ENCODE results near the gene MADD. TPM values are rescaled to one million over a fixed set of nuclear protein-coding genes. Genes with fewer than 3 reads are reported as not detected.

The MADD gene
- polyA plus RNA-seq, 1 donor = 49.8 TPM

GRCh38 chr11:47349521-47350095 is 79.7 kb downstream of the MADD start:
- no peaks in the 10 kb centered on the region for H3K27me3 ChIP-seq (ENCODE audit: control insufficient read depth, insufficient read depth, low read length)
- H3K9me3 ChIP-seq (ENCODE audit: control insufficient read depth, low read depth, low read length) = no peaks in the 10 kb centered on the region
- no peak for DNase-seq
- no peak overlapping the region for H3K27ac ChIP-seq (ENCODE audit: low read length)
- no peak overlapping the region for H3K4me3 ChIP-seq (ENCODE audit: low read length)
- WGBS (ENCODE audit: insufficient coverage, low lambda C conversion rate) = no CpG with 5 or more reads among the region's 23 CpGs
- H3K4me1 ChIP-seq (ENCODE audit: control insufficient read depth, insufficient read depth, low read length) = no peaks in the 10 kb centered on the region
- no peaks in the 10 kb centered on the region for H3K36me3 ChIP-seq (ENCODE audit: control insufficient read depth, insufficient read depth, low read length)

DNA sequence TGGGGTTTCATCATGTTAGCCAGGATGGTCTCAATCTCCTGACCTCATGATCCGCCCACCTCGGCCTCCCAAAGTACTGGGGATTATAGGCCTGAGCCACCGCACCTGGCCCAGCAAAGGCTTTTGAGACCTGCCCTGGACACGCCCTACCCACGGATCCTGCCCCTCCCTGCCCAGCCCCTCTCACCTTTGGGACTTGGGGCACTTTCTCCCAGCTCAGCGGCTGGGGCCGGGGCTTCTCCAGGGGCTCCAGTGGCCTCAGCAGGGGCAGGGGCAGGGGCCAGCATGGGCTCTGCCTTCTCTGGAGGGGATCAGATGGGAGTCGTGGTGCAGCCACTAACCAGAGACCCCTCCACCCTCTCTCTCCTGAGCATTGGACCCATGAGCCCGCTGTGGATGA is 80.4 kb downstream of the MADD start:
- H3K36me3 ChIP-seq (ENCODE audit: control insufficient read depth, insufficient read depth, low read length) = no peaks in the 10 kb centered on the region
- H3K27ac ChIP-seq (ENCODE audit: low read length) = no peak overlapping the region
- no peaks in the 10 kb centered on the region for H3K9me3 ChIP-seq (ENCODE audit: control insufficient read depth, low read depth, low read length)
- no CpG with 5 or more reads among the region's 9 CpGs for WGBS (ENCODE audit: insufficient coverage, low lambda C conversion rate)
- no peaks in the 10 kb centered on the region for H3K4me1 ChIP-seq (ENCODE audit: control insufficient read depth, insufficient read depth, low read length)
- H3K27me3 ChIP-seq (ENCODE audit: control insufficient read depth, insufficient read depth, low read length) = no peaks in the 10 kb centered on the region
- DNase-seq = no peak
- no peak overlapping the region for H3K4me3 ChIP-seq (ENCODE audit: low read length)

DNA sequence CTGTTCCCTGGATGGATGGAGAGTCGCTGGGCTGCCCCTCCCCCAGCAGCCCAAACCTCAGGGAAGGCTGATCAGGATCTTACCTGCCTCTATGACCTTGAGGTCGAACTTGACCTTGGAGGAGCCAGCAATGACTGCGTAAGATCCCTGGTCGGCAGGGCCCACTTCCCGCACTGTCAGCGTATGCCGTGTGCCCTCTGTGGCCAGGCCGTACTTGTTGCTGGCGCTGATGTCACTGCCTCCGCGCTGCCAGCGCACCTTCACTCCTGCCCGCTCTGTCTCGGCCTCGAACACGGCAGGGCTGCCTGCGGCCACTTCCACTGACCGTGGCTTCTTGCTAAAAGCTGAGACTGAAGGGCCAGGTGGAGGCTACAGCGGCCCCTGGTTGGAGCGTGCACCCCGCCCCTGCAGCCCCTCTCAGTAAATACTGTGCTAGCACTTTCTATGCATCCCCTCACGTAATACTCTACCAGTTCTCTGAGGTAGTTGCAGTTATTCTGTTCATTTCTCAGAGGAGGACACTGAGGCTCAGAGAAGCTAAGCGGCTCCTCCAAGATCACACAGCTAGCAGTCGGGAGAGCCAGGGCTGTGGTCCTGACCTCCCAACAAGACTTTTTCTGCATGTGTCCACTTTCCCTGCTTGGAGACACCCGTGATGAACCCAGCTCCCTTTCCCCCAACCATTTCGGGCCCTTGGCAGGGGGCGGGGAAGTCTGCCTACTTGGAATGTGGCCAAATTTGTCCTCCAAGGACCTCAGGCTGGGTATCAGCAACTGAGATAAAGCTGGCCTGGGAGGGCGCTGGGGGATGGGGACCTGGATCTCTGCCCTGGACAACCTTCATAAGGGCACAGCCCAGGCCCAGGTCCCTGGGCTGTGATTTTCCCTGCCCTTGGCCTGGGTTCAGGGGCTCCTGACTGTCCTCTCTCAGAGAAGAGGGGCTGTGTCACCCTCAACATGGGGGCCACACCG is 81.5 kb downstream of the MADD start:
- Histone ChIP-seq H3K27ac (ENCODE audit: low read length) (no peak overlapping the region), H3K9me3 (ENCODE audit: control insufficient read depth, low read depth, low read length) (no peaks in the 10 kb centered on the region), H3K4me1 (ENCODE audit: control insufficient read depth, insufficient read depth, low read length) (no peaks in the 10 kb centered on the region), H3K4me3 (ENCODE audit: low read length) (no peak overlapping the region), H3K36me3 (ENCODE audit: control insufficient read depth, insufficient read depth, low read length) (no peaks in the 10 kb centered on the region), H3K27me3 (ENCODE audit: control insufficient read depth, insufficient read depth, low read length) (no peaks in the 10 kb centered on the region)
- DNase-seq = no peak
- WGBS (ENCODE audit: insufficient coverage, low lambda C conversion rate) = no CpG with 5 or more reads among the region's 29 CpGs

- Histone ChIP-seq H3K27ac (ENCODE audit: low read length) (no peak within 1 kb of the TSS), H3K4me1 (ENCODE audit: control insufficient read depth, insufficient read depth, low read length) (no peaks in the 10 kb centered on the region), H3K27me3 (ENCODE audit: control insufficient read depth, insufficient read depth, low read length) (no peaks in the 10 kb centered on the region), H3K9me3 (ENCODE audit: control insufficient read depth, low read depth, low read length) (no peaks in the 10 kb centered on the region), H3K4me3 (ENCODE audit: low read length) (no peak within 1 kb of the TSS), H3K36me3 (ENCODE audit: control insufficient read depth, insufficient read depth, low read length) (no peaks in the 10 kb centered on the region)
- WGBS (ENCODE audit: insufficient coverage, low lambda C conversion rate) = 100% methylated on average over 1 of the region's 5 CpGs
- DNase-seq = no peak
Measured at GRCh38 chr11:47352556-47352955, 82.6 kb downstream of the MADD start, which contains the start of gene MYBPC3. MYBPC3 (minus strand) TSS chr11:47352702; CDS start chr11:47352647, 55 bp downstream.

DNA sequence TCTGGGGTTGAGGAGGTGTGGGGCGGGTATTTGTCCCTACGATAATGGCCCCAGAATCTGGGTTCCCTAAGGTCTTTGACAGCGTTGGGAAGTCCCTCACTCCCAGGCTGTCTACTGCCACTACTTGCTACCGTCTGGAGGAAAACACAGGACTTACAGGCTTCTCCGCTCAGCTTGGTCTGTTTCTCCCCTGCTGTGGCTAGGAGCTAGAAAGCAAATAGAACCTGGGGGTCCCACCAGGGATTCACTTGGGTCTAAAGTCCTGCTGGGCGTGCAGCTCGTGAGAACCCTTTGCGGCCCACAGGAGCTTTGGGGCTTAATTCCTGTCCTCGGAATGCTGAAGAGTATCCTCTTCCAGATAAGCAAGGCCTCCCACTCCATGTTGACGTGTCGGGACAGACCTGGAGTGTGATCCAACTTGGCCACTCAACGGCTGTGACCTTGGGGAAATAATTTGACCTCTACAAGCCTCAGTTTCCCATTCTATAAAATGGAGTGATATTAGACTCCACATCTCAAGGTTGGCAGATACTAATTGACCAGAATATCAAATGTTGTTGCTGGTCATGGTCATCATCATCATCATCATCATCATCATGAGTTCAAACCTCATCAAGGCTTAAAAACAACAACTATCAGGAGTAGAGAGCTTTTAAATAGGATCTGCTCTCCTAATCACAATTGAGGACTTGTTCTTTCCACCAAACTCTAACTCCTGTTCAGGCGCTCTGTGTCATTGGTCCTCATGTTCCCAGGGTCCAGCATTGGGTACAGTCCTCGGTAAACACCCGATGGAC is 84.2 kb downstream of the MADD start:
- no peaks in the 10 kb centered on the region for H3K9me3 ChIP-seq (ENCODE audit: control insufficient read depth, low read depth, low read length)
- no peak overlapping the region for H3K27ac ChIP-seq (ENCODE audit: low read length)
- no peak for DNase-seq
- WGBS (ENCODE audit: insufficient coverage, low lambda C conversion rate) = 60% methylated on average over 1 of the region's 15 CpGs
- no peak overlapping the region for H3K4me3 ChIP-seq (ENCODE audit: low read length)
- H3K4me1 ChIP-seq (ENCODE audit: control insufficient read depth, insufficient read depth, low read length) = no peaks in the 10 kb centered on the region
- H3K36me3 ChIP-seq (ENCODE audit: control insufficient read depth, insufficient read depth, low read length) = no peaks in the 10 kb centered on the region
- no peaks in the 10 kb centered on the region for H3K27me3 ChIP-seq (ENCODE audit: control insufficient read depth, insufficient read depth, low read length)

DNA sequence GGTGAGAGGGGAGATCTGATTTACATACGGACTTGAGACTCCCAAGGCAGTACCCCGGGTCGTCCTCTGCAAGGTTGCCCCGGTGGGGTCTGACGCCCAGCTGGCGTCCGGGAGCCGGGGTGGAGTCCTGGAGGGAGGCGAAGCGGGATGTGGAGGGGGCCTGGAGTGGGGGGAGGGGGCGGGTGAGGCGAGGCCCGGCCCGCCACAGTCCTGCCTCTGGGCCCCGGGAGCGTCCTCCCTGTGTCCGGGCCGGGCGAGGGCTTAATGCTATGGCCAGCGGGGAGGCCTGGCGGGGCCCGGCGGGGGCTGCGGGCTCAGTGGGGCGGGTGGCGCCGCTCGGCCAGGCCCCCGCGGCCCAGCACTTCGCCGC is 85.0 kb downstream of the MADD start:
- WGBS (ENCODE audit: insufficient coverage, low lambda C conversion rate) = no CpG with 5 or more reads among the region's 32 CpGs
- no peak overlapping the region for H3K27ac ChIP-seq (ENCODE audit: low read length)
- H3K4me1 ChIP-seq (ENCODE audit: control insufficient read depth, insufficient read depth, low read length) = no peaks in the 10 kb centered on the region
- no peak for DNase-seq
- H3K4me3 ChIP-seq (ENCODE audit: low read length) = peak overlapping the region; percentile 15
- H3K9me3 ChIP-seq (ENCODE audit: control insufficient read depth, low read depth, low read length) = no peaks in the 10 kb centered on the region
- H3K27me3 ChIP-seq (ENCODE audit: control insufficient read depth, insufficient read depth, low read length) = no peaks in the 10 kb centered on the region
- no peaks in the 10 kb centered on the region for H3K36me3 ChIP-seq (ENCODE audit: control insufficient read depth, insufficient read depth, low read length)

DNA sequence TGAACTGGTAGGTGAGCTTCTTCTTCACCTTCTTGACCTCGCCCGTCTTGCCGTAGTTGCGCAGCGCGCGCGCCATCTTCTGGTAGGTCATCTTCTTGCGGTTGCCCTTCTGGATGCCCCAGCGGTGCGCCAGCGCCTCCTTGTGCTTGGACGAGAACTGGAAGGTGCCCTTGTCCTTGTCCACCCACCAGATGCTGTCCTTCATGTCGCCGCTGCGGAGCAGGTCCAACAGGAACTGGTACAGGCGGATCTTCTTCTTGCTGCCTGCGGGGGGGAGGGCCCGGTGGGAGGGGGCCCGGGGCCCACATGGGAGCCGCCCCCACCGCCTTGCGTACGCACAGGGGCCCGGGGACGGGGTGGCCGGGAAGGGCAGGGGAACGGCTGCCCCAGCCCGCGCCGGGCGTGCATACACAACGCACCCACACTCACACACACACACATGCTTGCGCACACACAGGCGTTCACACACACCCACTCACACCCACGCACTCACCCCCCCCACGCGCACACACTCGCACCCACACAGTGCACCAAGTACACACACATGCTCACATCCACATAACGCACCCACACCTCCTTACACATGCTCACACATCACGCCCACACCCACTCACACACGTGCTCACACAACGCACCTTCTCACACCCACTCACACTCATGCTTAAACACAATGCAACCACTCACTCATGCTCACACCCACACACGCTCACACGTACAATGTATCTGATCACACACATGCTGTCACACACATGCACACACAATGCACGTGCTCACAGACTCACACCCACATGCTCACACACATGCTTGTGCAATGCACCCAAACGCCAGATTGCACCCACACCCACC is 85.6 kb downstream of the MADD start:
- H3K27ac ChIP-seq (ENCODE audit: low read length) = no peak overlapping the region
- peak; percentile 93 to 95 for DNase-seq
- no peaks in the 10 kb centered on the region for H3K27me3 ChIP-seq (ENCODE audit: control insufficient read depth, insufficient read depth, low read length)
- WGBS (ENCODE audit: insufficient coverage, low lambda C conversion rate) = 80% methylated on average over 1 of the region's 47 CpGs
- H3K4me3 ChIP-seq (ENCODE audit: low read length) = peak overlapping the region; percentile 15
- no peaks in the 10 kb centered on the region for H3K4me1 ChIP-seq (ENCODE audit: control insufficient read depth, insufficient read depth, low read length)
- no peaks in the 10 kb centered on the region for H3K9me3 ChIP-seq (ENCODE audit: control insufficient read depth, low read depth, low read length)
- H3K36me3 ChIP-seq (ENCODE audit: control insufficient read depth, insufficient read depth, low read length) = no peaks in the 10 kb centered on the region

GRCh38 chr11:47356129-47356997 is 86.4 kb downstream of the MADD start:
- no peak for DNase-seq
- Histone ChIP-seq H3K9me3 (ENCODE audit: control insufficient read depth, low read depth, low read length) (no peaks in the 10 kb centered on the region), H3K27me3 (ENCODE audit: control insufficient read depth, insufficient read depth, low read length) (no peaks in the 10 kb centered on the region), H3K36me3 (ENCODE audit: control insufficient read depth, insufficient read depth, low read length) (no peaks in the 10 kb centered on the region), H3K4me3 (ENCODE audit: low read length) (no peak overlapping the region), H3K4me1 (ENCODE audit: control insufficient read depth, insufficient read depth, low read length) (no peaks in the 10 kb centered on the region), H3K27ac (ENCODE audit: low read length) (no peak overlapping the region)
- 100% methylated on average over 2 of the region's 9 CpGs for WGBS (ENCODE audit: insufficient coverage, low lambda C conversion rate)

DNA sequence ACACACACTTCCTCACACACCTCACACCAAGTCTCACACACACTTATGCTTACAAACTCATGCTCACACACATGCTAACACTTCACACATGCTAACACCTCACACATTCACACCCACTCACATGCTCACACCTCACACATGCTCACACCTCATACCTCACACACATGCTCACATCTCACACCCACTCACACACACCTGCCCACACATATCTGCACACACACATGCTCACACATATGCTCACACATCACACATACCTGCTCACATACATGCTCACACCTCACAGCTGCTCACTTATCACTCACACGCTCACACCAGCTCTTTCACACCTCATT is 87.0 kb downstream of the MADD start:
- no peak overlapping the region for H3K4me3 ChIP-seq (ENCODE audit: low read length)
- no peaks in the 10 kb centered on the region for H3K36me3 ChIP-seq (ENCODE audit: control insufficient read depth, insufficient read depth, low read length)
- WGBS (ENCODE audit: insufficient coverage, low lambda C conversion rate) = no CpG with 5 or more reads among the region's 1 CpG

More for the DNA sequence above, 87.0 kb downstream of the MADD start:
- Histone ChIP-seq H3K27ac (ENCODE audit: low read length) (no peak overlapping the region), H3K27me3 (ENCODE audit: control insufficient read depth, insufficient read depth, low read length) (no peaks in the 10 kb centered on the region), H3K4me1 (ENCODE audit: control insufficient read depth, insufficient read depth, low read length) (no peaks in the 10 kb centered on the region), H3K9me3 (ENCODE audit: control insufficient read depth, low read depth, low read length) (no peaks in the 10 kb centered on the region)
- no peak for DNase-seq

All from large intestine (tissue), 3 donors.